ENCODE results near the gene CFD. TPM values are rescaled to one million over a fixed set of nuclear protein-coding genes. Genes with fewer than 3 reads are reported as not detected.

The CFD gene
- total RNA-seq, 1 experiment from 2014 or later, result 0.89 TPM

GRCh38 chr19:906480-906879 is 47.0 kb downstream of the CFD start:
- no peak for DNase-seq (ENCODE audit: low read depth)

GRCh38 chr19:907183-907853 is 47.9 kb downstream of the CFD start:
- DNase-seq (ENCODE audit: low read depth), result no peak

GRCh38 chr19:911197-912033 is 52.0 kb downstream of the CFD start:
- DNase-seq (ENCODE audit: low read depth), result no peak

GRCh38 chr19:912181-913079 is 53.0 kb downstream of the CFD start:
- DNase-seq (ENCODE audit: low read depth), result no peak

Other genes with a start within 250 kb of the CFD start
- gene POLRMT, start 226.1 kb upstream of the CFD start, total RNA-seq (2014; rRNA removed; shearing (Covaris generic)), result 16.4 and 25.5 TPM in 2 replicates
- gene FGF22, start 219.8 kb upstream of the CFD start, total RNA-seq (2014; rRNA removed; shearing (Covaris generic)), result not detected in 2 replicates
- 33.6 and 53.8 TPM in 2 replicates for gene RNF126, start 196.4 kb upstream of the CFD start, total RNA-seq (2014; rRNA removed; shearing (Covaris generic))
- gene FSTL3, start 183.3 kb upstream of the CFD start, total RNA-seq (2014; rRNA removed; shearing (Covaris generic)), result 29.7 and 59.0 TPM in 2 replicates
- not detected in 2 replicates for gene PRSS57, start 164.2 kb upstream of the CFD start, total RNA-seq (2014; rRNA removed; shearing (Covaris generic))
- gene PALM, start 150.7 kb upstream of the CFD start, total RNA-seq (2014; rRNA removed; shearing (Covaris generic)), result 0.07 and 1.4 TPM in 2 replicates
- gene MISP, start 108.6 kb upstream of the CFD start, total RNA-seq (2014; rRNA removed; shearing (Covaris generic)), result 0.37 and 0.79 TPM in 2 replicates
- 184 and 196 TPM in 2 replicates for gene PTBP1, start 62.2 kb upstream of the CFD start, total RNA-seq (2014; rRNA removed; shearing (Covaris generic))
- 2.3 and 3.8 TPM in 2 replicates for gene PLPPR3, start 37.7 kb upstream of the CFD start, total RNA-seq (2014; rRNA removed; shearing (Covaris generic))
- gene AZU1, start 31.8 kb upstream of the CFD start, total RNA-seq (2014; rRNA removed; shearing (Covaris generic)), result not detected in 2 replicates
- not detected in 2 replicates for gene PRTN3, start 18.7 kb upstream of the CFD start, total RNA-seq (2014; rRNA removed; shearing (Covaris generic))
- not detected in 2 replicates for gene ELANE, start 7.4 kb upstream of the CFD start, total RNA-seq (2014; rRNA removed; shearing (Covaris generic))
- 22.7 and 32.8 TPM in 2 replicates for gene MED16, start 33.5 kb downstream of the CFD start, total RNA-seq (2014; rRNA removed; shearing (Covaris generic))
- gene RNU6-9, start 33.8 kb downstream of the CFD start, total RNA-seq (2014; rRNA removed; shearing (Covaris generic)), result not detected in 2 replicates
- gene R3HDM4, start 53.6 kb downstream of the CFD start, total RNA-seq (2014; rRNA removed; shearing (Covaris generic)), result 30.4 and 37.0 TPM in 2 replicates
- not detected in 2 replicates for gene KISS1R, start 57.7 kb downstream of the CFD start, total RNA-seq (2014; rRNA removed; shearing (Covaris generic))
- gene ARID3A, start 66.4 kb downstream of the CFD start, total RNA-seq (2014; rRNA removed; shearing (Covaris generic)), result 0.71 and 3.7 TPM in 2 replicates
- 48.9 and 70.4 TPM in 2 replicates for gene WDR18, start 124.7 kb downstream of the CFD start, total RNA-seq (2014; rRNA removed; shearing (Covaris generic))
- not detected in 2 replicates for gene GRIN3B, start 140.8 kb downstream of the CFD start, total RNA-seq (2014; rRNA removed; shearing (Covaris generic))
- 99.9 and 126 TPM in 2 replicates for gene TMEM259, start 161.5 kb downstream of the CFD start, total RNA-seq (2014; rRNA removed; shearing (Covaris generic))
- not detected in 2 replicates for gene RNU6-2, start 161.9 kb downstream of the CFD start, total RNA-seq (2014; rRNA removed; shearing (Covaris generic))
- gene CNN2, start 166.9 kb downstream of the CFD start, total RNA-seq (2014; rRNA removed; shearing (Covaris generic)), result 259 and 333 TPM in 2 replicates
- gene ABCA7, start 180.4 kb downstream of the CFD start, total RNA-seq (2014; rRNA removed; shearing (Covaris generic)), result 9.3 and 13.5 TPM in 2 replicates
- gene ARHGAP45, start 207.5 kb downstream of the CFD start, total RNA-seq (2014; rRNA removed; shearing (Covaris generic)), result 12.7 and 40.8 TPM in 2 replicates
- 145 and 164 TPM in 2 replicates for gene POLR2E, start 235.7 kb downstream of the CFD start, total RNA-seq (2014; rRNA removed; shearing (Covaris generic))
- gene GPX4, start 244.3 kb downstream of the CFD start, total RNA-seq (2014; rRNA removed; shearing (Covaris generic)), result 684 and 697 TPM in 2 replicates

Measured in M059J (cell line).